WTC11 (cell line): Measurements from ENCODE around the gene TLR5.

ENCODE experiments used
- CTCF ChIP-seq: fragments of 200-600 bp; IDR thresholded peaks from 2 replicates; pipeline ENCODE4 v1.8.0; 2022; ENCODE audit warnings: antibody characterized with exemption
- HMGA2 ChIP-seq: fragments of 250-450 bp; sonication (Bioruptor Pico); IDR thresholded peaks from 2 replicates; pipeline ENCODE4 v1.4.0; 2021; ENCODE audit warnings: mild to moderate bottlenecking, moderate library complexity
- SP1 ChIP-seq: sonication (generic); formaldehyde crosslinking; conservative IDR thresholded peaks from 2 replicates; pipeline ENCODE4 v1.8.1; 2022; ENCODE audit warnings: missing genetic modification reagents
- USF2 ChIP-seq: sonication (generic); formaldehyde crosslinking; IDR thresholded peaks from 2 replicates; pipeline ENCODE4 v1.8.1; 2023; ENCODE audit warnings: mild to moderate bottlenecking, missing genetic modification reagents, moderate library complexity
- ZSCAN18 ChIP-seq: fragments of 250-450 bp; sonication (Bioruptor Pico); IDR thresholded peaks from 2 replicates; pipeline ENCODE4 v2.1.2; 2022; ENCODE audit warnings: mild to moderate bottlenecking, moderate library complexity
- TF ChIP-seq, protein P1 (sequence below): sonication (generic); formaldehyde crosslinking; IDR thresholded peaks from 2 replicates; pipeline ENCODE4 v1.8.1; 2023; ENCODE audit warnings: mild to moderate bottlenecking, missing genetic modification reagents

DNA sequence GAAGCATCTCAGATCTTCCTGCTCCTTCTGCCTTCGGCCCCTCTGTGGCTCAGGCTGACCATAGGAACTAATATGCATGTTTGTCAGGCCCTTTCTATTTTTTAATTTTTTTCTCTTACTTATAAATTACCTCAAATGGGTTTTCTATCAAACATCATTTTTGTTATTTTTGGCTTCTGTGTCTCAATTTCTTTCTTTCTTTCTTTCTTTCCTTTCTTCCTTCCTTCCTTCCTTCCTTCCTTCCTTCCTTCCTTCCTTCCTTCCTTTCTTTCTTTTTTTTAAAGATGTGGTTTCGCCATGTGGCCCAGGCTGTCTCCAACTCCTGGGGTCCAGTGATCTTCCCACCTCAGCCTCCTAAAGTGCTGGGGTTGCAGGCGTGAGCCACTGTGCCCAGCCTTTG lies 36.2 kb upstream of the TLR5 start:
- TF ChIP-seq ZSCAN18 (CRISPR knock-in tag) (no peak), CTCF (no peak), HMGA2 (no peak), SP1 (no peak), USF2 (CRISPR knock-in tag) (no peak)
- TF ChIP-seq, protein P1, sequence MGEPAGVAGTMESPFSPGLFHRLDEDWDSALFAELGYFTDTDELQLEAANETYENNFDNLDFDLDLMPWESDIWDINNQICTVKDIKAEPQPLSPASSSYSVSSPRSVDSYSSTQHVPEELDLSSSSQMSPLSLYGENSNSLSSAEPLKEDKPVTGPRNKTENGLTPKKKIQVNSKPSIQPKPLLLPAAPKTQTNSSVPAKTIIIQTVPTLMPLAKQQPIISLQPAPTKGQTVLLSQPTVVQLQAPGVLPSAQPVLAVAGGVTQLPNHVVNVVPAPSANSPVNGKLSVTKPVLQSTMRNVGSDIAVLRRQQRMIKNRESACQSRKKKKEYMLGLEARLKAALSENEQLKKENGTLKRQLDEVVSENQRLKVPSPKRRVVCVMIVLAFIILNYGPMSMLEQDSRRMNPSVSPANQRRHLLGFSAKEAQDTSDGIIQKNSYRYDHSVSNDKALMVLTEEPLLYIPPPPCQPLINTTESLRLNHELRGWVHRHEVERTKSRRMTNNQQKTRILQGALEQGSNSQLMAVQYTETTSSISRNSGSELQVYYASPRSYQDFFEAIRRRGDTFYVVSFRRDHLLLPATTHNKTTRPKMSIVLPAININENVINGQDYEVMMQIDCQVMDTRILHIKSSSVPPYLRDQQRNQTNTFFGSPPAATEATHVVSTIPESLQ: no peak
